ENCODE measurements around the gene IRF9. TPM values are rescaled to one million over a fixed set of nuclear protein-coding genes. Genes with fewer than 3 reads are reported as not detected.
"Not testable (repeated sequence)": the region's sequence is repeated elsewhere in the genome, so short reads cannot be mapped to it uniquely, and the experiment has no call there.

The IRF9 gene
- total and polyA plus RNA-seq, 11 donors: 23.4 to 169 (median 29.8) TPM

DNA sequence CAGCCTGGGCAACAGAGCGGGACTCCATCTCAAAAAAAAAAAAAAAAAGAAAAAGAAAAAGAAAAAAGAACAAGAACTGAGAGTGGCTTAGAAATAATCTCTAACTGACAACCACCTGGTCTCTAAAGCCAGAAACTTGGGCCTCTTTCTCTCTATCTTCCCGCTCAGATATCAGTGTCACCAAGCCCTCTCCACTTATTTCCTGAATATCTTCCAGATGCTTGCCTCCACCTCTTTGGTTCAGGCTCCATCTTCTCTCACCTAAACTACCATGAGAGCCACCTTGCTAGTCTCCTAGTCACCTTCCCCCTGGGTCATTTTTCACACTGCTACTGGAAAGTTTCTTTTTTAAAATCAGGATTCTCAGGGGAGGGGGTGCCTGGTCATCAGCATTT is 36.0 kb downstream of the IRF9 start:
- 80 to 94% (median 92%) methylated on average over 2 of the region's 2 CpGs for WGBS, 4 donors
- Histone ChIP-seq H3K36me3 (peaks cover 0 to 35% (median 18%) of the 10 kb centered on the region in 9 donors), H3K27ac (no peak overlapping the region), H3K4me3 (peak overlapping the region in 4 of 12 donors; percentile 89 to 99 (median 93)), H3K9me3 (peaks cover 0 to 4% (median 0%) of the 10 kb centered on the region in 12 donors), H3K4me1 (peaks cover 2 to 47% (median 24%) of the 10 kb centered on the region in 12 donors), H3K27me3 (no peaks in the 10 kb centered on the region)
- ATAC-seq (no peak), DNase-seq (no peak)
- intact Hi-C loops (cut with DNase I): no loop called here
- TF ChIP-seq POLR2A (IDR thresholded peaks at IDR 0.05): no peak
- TF ChIP-seq, protein P1, sequence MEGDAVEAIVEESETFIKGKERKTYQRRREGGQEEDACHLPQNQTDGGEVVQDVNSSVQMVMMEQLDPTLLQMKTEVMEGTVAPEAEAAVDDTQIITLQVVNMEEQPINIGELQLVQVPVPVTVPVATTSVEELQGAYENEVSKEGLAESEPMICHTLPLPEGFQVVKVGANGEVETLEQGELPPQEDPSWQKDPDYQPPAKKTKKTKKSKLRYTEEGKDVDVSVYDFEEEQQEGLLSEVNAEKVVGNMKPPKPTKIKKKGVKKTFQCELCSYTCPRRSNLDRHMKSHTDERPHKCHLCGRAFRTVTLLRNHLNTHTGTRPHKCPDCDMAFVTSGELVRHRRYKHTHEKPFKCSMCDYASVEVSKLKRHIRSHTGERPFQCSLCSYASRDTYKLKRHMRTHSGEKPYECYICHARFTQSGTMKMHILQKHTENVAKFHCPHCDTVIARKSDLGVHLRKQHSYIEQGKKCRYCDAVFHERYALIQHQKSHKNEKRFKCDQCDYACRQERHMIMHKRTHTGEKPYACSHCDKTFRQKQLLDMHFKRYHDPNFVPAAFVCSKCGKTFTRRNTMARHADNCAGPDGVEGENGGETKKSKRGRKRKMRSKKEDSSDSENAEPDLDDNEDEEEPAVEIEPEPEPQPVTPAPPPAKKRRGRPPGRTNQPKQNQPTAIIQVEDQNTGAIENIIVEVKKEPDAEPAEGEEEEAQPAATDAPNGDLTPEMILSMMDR (IDR thresholded peaks at IDR 0.05): no peak

DNA sequence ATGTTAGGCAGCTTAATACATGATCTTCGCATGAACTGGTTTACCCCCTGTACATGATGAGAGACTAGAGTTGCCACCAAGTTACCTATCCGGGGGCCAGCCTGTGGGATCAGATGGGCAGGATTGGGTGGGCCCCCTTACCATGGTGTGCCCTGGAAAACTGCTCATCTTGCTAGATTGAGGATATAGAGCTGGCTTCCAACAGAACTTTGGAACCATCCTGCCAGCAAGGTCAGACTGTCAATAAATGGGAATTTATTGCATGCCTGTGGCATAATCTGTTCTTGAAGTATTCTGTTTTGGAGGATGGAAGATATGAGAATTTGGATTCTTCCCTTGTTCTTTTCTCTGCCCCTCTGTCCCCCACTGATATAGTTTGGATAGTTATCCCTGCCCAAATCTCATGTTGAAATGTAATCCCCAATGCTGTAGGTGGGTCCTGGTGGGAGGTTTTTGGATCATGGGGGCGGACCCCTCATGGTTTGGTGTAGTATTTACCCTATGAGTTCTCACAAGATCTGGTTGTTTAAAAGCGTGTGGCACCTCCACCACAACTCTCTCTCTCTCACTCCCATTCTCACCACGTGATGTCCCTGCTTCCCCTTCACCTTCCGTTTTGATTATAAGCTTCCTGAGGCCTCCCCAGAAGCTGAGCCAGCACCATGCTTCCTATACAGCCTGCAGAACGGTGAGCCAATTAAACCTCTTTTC is 37.9 kb downstream of the IRF9 start:
- no peak for DNase-seq
- Histone ChIP-seq H3K4me1 (peaks cover 2 to 45% (median 23%) of the 10 kb centered on the region in 12 donors), H3K9me3 (peaks cover 0 to 4% (median 0%) of the 10 kb centered on the region in 12 donors), H3K36me3 (peaks cover 0 to 33% (median 13%) of the 10 kb centered on the region in 9 donors), H3K27ac (no peak overlapping the region), H3K4me3 (no peak overlapping the region), H3K27me3 (no peaks in the 10 kb centered on the region)
- WGBS, 4 donors: 79 to 91% (median 83%) methylated on average over 7 of the region's 7 CpGs
- intact Hi-C loops (cut with DNase I): no loop called here
- no peak for TF ChIP-seq POLR2A (IDR thresholded peaks at IDR 0.05)
- TF ChIP-seq, protein P1 (IDR thresholded peaks at IDR 0.05): no peak
- no peak for ATAC-seq

DNA sequence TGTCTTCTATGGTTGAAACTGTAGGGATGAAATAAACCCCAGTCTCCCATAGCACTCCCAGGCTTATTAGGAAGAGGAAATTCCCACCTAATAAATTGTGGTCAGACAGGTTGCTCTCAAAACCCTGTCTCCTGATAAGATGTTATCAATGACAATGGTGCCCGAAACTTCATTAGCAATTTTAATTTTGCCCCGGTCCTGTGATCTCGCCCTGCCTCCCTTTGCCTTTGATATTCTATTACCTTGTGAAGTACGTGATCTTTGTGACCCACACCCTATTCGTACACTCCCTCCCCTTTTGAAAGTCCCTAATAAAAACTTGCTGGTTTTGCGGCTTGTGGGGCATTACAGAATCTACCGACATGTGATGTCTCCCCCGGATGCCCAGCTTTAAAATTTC is 41.5 kb downstream of the IRF9 start:
- H3K9me3 ChIP-seq; ATAC-seq; H3K4me3 ChIP-seq; H3K27ac ChIP-seq; H3K27me3 ChIP-seq; intact Hi-C loops (cut with DNase I); DNase-seq: not testable (repeated sequence)
- WGBS, 4 donors: 91 to 93% (median 92%) methylated on average over 8 of the region's 8 CpGs
- H3K4me1 ChIP-seq: peaks cover 0 to 19% (median 2%) of the 10 kb centered on the region in 12 donors
- peaks cover 0 to 63% (median 32%) of the 10 kb centered on the region in 9 donors for H3K36me3 ChIP-seq

DNA sequence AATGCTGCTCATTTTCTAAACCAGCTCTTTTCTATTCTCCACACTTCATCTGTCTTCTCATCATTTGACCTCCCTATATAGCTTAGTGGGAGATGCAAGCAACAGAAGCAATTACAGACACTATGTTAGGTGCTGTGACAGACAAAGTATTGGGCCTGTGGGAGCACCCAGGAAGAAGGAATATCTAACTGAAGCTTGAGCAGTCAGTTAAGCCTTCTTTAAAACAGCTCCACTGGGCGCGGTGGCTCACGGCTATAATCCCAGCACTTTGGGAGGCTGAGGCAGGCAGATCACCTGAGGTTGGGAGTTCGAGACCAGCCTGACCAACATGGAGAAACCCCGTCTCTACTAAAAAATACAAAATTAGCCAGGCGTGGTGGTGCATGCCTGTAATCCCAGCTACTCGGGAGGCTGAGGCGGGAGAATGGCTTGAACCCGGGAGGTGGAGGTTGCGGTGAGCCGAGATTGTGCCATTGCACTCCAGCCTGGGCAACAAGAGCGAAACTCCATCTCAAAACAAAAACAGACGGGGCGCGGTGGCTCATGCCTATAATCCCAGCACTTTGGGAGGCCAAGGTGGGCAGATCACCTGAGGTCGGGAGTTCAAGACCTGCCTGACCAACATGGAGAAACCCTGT is 42.3 kb downstream of the IRF9 start:
- Histone ChIP-seq H3K36me3 (peaks cover 0 to 71% (median 41%) of the 10 kb centered on the region in 9 donors), H3K4me1 (peaks cover 0 to 13% (median 0%) of the 10 kb centered on the region in 12 donors)
- intact Hi-C loops (cut with DNase I); DNase-seq; H3K27me3 ChIP-seq; H3K27ac ChIP-seq; ATAC-seq; H3K4me3 ChIP-seq; H3K9me3 ChIP-seq: not testable (repeated sequence)
- WGBS, 4 donors: 91 to 99% (median 98%) methylated on average over 16 of the region's 16 CpGs
